Measurements from ENCODE around the gene CTNNAL1. TPM values are rescaled to one million over a fixed set of nuclear protein-coding genes. Genes with fewer than 3 reads are reported as not detected.
A peak's percentile ranks its signal among the peaks of the same experiment; 100 is the strongest.

The CTNNAL1 gene
- total and polyA plus RNA-seq, 2 donors (not counting 1 experiment from before 2014, with no cell fraction given) = 0.04 to 1.5 TPM

- peaks cover 42% of the 10 kb centered on the region for H3K4me1 Mint-ChIP-seq
- CTCF ChIA-PET = no interaction called here
These were observed 644 bp upstream of the CTNNAL1 start for GRCh38 chr9:109013679-109014607.

More at GRCh38 chr9:109013679-109014607, 644 bp upstream of the CTNNAL1 start:
- Mint-ChIP-seq H3K4me3 (peak overlapping the region; percentile 94), H3K9me3 (ENCODE audit: insufficient read depth) (no peaks in the 10 kb centered on the region), H3K27ac (peak overlapping the region; percentile 90), H3K27me3 (peaks cover 6% of the 10 kb centered on the region)
- H3K4me2 ChIP-seq (replicated peaks; ENCODE audit: low read depth, low read length, poor library complexity, severe bottlenecking) = peak overlapping the region; percentile 88
- intact Hi-C loops (cut with micrococcal nuclease) = loop anchor here (1.0 to 10.0 kb wide), 6 partner anchors 79 to 1732 kb away; partner anchors contain the start of genes ABITRAM, ELP1, EPB41L4B and RAD23B
- no peaks in the 10 kb centered on the region for H3K79me2 ChIP-seq (ENCODE audit: control insufficient read depth, insufficient read depth, low read length)
- H3K4me3 ChIP-seq (ENCODE audit: control extremely low read depth in 1 of 5, extremely low read depth in 1 of 5, insufficient read depth in 1 of 5, low read depth in 2 of 5, low read length in 4 of 5) = peak overlapping the region in 4 of 5 experiments; percentile 15 to 73 (median 40)
- H3K9me3 ChIP-seq (ENCODE audit: control extremely low read depth in 1 of 3, control insufficient read depth in 2 of 3, insufficient read depth in 1 of 3, low read length in 2 of 3) = no peaks in the 10 kb centered on the region
- DNase-seq (peak; percentile 17), ATAC-seq (ENCODE audit: low read depth) (no peak)
- H2AFZ ChIP-seq (ENCODE audit: insufficient read depth, low read depth, low read length, poor library complexity, severe bottlenecking) = peak overlapping the region; percentile 82
- H3K27ac ChIP-seq (ENCODE audit: low read length in 2 of 2) = peak overlapping the region; percentile 9 to 50
- 37% methylated on average over 14 of the region's 19 CpGs for WGBS (ENCODE audit: insufficient coverage)
- H3K27me3 ChIP-seq (replicated peaks in 1 of 4; ENCODE audit: control extremely low read depth in 1 of 4, control insufficient read depth in 3 of 4, insufficient read depth in 4 of 4, low read length in 3 of 4) = peaks cover 0 to 16% (median 10%) of the 10 kb centered on the region in 4 experiments
- no peaks in the 10 kb centered on the region for H4K20me1 ChIP-seq (ENCODE audit: control insufficient read depth, insufficient read depth, low read length, poor library complexity, severe bottlenecking)
- no peaks in the 10 kb centered on the region for H3K36me3 ChIP-seq (replicated peaks in 1 of 2; ENCODE audit: control extremely low read depth in 1 of 2, control insufficient read depth in 1 of 2, extremely low read depth in 1 of 2, insufficient read depth in 2 of 2, low read length in 1 of 2)
- H3K9ac ChIP-seq (ENCODE audit: low read length) = peak overlapping the region; percentile 85
- peaks cover 16 to 19% of the 10 kb centered on the region in 2 donors for H3K4me1 ChIP-seq (ENCODE audit: control insufficient read depth in 2 of 2, insufficient read depth in 2 of 2, low read length in 2 of 2)
- POLR2A ChIA-PET = no interaction called here
- TF ChIP-seq, protein P1, sequence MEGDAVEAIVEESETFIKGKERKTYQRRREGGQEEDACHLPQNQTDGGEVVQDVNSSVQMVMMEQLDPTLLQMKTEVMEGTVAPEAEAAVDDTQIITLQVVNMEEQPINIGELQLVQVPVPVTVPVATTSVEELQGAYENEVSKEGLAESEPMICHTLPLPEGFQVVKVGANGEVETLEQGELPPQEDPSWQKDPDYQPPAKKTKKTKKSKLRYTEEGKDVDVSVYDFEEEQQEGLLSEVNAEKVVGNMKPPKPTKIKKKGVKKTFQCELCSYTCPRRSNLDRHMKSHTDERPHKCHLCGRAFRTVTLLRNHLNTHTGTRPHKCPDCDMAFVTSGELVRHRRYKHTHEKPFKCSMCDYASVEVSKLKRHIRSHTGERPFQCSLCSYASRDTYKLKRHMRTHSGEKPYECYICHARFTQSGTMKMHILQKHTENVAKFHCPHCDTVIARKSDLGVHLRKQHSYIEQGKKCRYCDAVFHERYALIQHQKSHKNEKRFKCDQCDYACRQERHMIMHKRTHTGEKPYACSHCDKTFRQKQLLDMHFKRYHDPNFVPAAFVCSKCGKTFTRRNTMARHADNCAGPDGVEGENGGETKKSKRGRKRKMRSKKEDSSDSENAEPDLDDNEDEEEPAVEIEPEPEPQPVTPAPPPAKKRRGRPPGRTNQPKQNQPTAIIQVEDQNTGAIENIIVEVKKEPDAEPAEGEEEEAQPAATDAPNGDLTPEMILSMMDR (IDR thresholded peaks at IDR 0.05) = no peak
- no peak for TF ChIP-seq EZH2 (IDR thresholded peaks at IDR 0.05; ENCODE audit: borderline replicate concordance, insufficient read depth, low read depth, low read length, poor library complexity, severe bottlenecking)
